Loucy (cell line): ENCODE results near the gene CLTCL1.

ENCODE experiments used
- EZH2phosphoT487 ChIP-seq: fragments of 200-600 bp; IDR thresholded peaks from 2 replicates; pipeline ENCODE4 v1.6.1; 2018; ENCODE audit warnings: antibody characterized with exemption, mild to moderate bottlenecking, moderate library complexity, borderline replicate concordance
- TF ChIP-seq, protein P1 (sequence below): fragments of 200-600 bp; sonication (generic); conservative IDR thresholded peaks from 2 replicates; pipeline ENCODE4 v1.5.1; 2014; ENCODE audit warnings: mild to moderate bottlenecking, antibody characterized with exemption, low read length

DNA sequence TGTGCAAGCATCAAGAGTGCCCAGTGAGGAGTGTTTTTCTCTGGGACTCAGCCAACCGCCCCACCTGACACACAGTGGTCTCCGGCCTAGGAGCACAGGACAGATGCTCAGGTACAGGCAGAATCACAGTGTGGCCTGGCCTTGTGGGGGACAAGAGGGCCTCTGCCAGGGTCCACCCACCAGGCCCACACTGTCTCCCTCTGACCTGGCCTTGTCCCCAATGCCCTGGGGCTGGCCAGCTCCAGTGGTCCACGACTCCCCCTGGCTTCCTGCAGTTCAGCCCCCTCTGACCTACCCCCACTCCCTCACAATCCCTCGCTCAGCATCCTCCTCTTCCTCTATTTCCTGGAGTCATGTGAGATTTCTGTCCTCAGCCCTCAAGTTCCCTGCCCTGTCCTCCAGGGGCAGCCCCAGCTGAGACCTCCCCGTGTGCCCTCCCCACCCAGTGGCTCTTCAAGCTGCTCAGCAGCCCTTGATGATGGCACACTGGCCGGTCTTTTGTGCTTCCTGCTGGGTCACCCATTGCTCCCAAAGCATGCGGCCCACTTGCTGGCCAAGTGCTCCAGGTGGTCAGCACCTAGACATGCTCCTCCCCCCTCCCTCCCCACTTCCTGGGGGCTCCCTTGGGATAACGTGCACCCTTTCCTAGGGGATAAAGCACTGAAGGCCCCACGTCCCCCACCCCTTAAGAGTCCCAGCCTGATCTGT is 158.7 kb downstream of the CLTCL1 start:
- TF ChIP-seq, protein P1, sequence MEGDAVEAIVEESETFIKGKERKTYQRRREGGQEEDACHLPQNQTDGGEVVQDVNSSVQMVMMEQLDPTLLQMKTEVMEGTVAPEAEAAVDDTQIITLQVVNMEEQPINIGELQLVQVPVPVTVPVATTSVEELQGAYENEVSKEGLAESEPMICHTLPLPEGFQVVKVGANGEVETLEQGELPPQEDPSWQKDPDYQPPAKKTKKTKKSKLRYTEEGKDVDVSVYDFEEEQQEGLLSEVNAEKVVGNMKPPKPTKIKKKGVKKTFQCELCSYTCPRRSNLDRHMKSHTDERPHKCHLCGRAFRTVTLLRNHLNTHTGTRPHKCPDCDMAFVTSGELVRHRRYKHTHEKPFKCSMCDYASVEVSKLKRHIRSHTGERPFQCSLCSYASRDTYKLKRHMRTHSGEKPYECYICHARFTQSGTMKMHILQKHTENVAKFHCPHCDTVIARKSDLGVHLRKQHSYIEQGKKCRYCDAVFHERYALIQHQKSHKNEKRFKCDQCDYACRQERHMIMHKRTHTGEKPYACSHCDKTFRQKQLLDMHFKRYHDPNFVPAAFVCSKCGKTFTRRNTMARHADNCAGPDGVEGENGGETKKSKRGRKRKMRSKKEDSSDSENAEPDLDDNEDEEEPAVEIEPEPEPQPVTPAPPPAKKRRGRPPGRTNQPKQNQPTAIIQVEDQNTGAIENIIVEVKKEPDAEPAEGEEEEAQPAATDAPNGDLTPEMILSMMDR: no peak
- TF ChIP-seq EZH2phosphoT487: no peak
